Type B pancreatic cell (in vitro differentiated cells): ENCODE results near the gene SH3RF3. TPM values are rescaled to one million over a fixed set of nuclear protein-coding genes. Genes with fewer than 3 reads are reported as not detected.
A peak's percentile ranks its signal among the peaks of the same experiment; 100 is the strongest.

Experiments used
- DNase-seq: peaks from one replicate; pipeline ENCODE4 v3.0.0; 2021; ENCODE audit warnings: mixed read lengths; ENCODE audit not compliant: unreplicated experiment; ENCODE audit errors: extremely low spot score
- H3K27ac Mint-ChIP-seq: 2 replicates; pipeline ENCODE4 v1.8.0; 2021; ENCODE audit warnings: mild to moderate bottlenecking, mixed read lengths
- H3K27me3 Mint-ChIP-seq: 2 replicates; pipeline ENCODE4 v1.8.0; 2021; ENCODE audit warnings: mixed read lengths
- H3K36me3 Mint-ChIP-seq: 2 replicates; pipeline ENCODE4 v1.8.0; 2021; ENCODE audit warnings: mixed read lengths
- H3K4me1 Mint-ChIP-seq: one replicate; pipeline ENCODE4 v1.8.0; 2021; ENCODE audit warnings: mixed read lengths; ENCODE audit not compliant: unreplicated experiment
- H3K4me3 Mint-ChIP-seq: 2 replicates; pipeline ENCODE4 v1.8.0; 2021; ENCODE audit warnings: mild to moderate bottlenecking, mixed read lengths
- H3K9me3 Mint-ChIP-seq: 2 replicates; pipeline ENCODE4 v1.8.0; 2021; ENCODE audit warnings: mixed read lengths
- total RNA-seq: library from RNA; stranded (reverse); gene quantifications from 2 replicates; pipeline ENCODE4 v1.2.1, GENCODE V29; 2021; ENCODE audit warnings: low replicate concordance
- TF ChIP-seq, protein P1 (sequence below): fragments of 200-600 bp; sonication (generic); conservative IDR thresholded peaks from 2 replicates; pipeline ENCODE4 v1.5.0; 2021; ENCODE audit warnings: antibody characterized with exemption, mild to moderate bottlenecking

SH3RF3 gene
- total RNA-seq, 1 donor from 2014 or later = 13.9 TPM

DNA sequence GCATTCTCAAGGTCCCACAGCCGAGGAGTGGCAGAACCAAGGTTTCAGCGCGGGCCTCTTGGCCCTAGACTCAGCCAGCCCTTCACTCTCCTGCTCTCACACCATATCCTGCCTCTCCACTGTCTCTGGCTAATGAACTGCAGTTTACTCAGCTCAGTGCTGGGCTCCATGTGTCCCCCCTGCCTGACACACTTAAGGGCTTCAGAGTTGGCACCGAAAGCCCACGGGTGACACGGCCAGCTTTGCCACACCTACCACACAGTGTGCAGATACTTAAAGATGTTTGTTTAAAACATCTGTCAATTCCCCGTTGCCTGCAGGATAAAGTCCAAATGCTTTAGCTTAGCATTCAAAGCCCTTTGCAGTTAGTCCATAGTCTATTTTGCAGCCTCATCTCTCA is 243.6 kb downstream of the SH3RF3 start:
- TF ChIP-seq, protein P1, sequence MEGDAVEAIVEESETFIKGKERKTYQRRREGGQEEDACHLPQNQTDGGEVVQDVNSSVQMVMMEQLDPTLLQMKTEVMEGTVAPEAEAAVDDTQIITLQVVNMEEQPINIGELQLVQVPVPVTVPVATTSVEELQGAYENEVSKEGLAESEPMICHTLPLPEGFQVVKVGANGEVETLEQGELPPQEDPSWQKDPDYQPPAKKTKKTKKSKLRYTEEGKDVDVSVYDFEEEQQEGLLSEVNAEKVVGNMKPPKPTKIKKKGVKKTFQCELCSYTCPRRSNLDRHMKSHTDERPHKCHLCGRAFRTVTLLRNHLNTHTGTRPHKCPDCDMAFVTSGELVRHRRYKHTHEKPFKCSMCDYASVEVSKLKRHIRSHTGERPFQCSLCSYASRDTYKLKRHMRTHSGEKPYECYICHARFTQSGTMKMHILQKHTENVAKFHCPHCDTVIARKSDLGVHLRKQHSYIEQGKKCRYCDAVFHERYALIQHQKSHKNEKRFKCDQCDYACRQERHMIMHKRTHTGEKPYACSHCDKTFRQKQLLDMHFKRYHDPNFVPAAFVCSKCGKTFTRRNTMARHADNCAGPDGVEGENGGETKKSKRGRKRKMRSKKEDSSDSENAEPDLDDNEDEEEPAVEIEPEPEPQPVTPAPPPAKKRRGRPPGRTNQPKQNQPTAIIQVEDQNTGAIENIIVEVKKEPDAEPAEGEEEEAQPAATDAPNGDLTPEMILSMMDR = no peak
- Mint-ChIP-seq H3K9me3 (no peaks in the 10 kb centered on the region), H3K27me3 (peaks cover 8% of the 10 kb centered on the region), H3K4me3 (no peak overlapping the region), H3K36me3 (no peaks in the 10 kb centered on the region), H3K27ac (no peak overlapping the region), H3K4me1 (peaks cover 13% of the 10 kb centered on the region)
- DNase-seq = no peak

DNA sequence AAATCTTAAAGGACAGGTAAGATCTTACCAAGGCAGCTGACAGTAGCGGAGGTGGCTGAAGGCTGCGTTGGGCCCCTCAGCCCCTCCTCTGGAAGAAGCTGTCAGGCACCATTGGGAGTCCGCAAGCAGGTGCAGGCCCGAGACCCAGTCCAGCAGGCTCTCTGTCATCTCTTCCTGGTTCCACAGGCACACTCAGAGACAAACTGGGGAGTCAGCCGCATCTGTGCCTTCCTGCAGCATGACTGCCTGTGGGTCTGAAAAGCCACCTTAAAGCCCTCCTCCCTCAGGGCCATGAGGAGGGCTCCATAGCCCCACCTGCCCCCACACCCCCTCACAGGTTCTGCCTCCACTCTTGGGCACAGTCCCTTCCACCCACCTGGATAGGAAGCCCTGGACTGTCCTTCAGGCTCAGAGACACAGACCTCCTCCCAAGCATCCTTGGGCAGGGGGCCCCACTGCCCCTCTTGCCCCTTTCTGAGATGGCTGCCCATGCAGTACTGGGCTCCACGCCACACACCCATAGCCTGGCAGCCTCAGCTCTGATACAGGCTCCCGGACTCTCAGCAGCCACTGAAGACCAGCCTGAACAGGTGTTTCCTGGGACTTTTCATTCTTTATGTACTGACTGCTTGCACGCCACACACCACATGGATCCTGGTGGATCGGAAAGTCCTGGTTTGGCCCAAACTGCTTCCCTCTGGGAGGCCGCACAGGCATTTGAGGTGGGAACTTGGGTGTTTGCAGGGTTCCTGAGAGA is 245.0 kb downstream of the SH3RF3 start:
- H3K4me3 Mint-ChIP-seq = no peak overlapping the region
- no peaks in the 10 kb centered on the region for H3K36me3 Mint-ChIP-seq
- peaks cover 7% of the 10 kb centered on the region for H3K4me1 Mint-ChIP-seq
- peaks cover 11% of the 10 kb centered on the region for H3K27me3 Mint-ChIP-seq
- no peaks in the 10 kb centered on the region for H3K9me3 Mint-ChIP-seq
- H3K27ac Mint-ChIP-seq = no peak overlapping the region
- peak; percentile 59 for DNase-seq
- TF ChIP-seq, protein P1 = no peak

DNA sequence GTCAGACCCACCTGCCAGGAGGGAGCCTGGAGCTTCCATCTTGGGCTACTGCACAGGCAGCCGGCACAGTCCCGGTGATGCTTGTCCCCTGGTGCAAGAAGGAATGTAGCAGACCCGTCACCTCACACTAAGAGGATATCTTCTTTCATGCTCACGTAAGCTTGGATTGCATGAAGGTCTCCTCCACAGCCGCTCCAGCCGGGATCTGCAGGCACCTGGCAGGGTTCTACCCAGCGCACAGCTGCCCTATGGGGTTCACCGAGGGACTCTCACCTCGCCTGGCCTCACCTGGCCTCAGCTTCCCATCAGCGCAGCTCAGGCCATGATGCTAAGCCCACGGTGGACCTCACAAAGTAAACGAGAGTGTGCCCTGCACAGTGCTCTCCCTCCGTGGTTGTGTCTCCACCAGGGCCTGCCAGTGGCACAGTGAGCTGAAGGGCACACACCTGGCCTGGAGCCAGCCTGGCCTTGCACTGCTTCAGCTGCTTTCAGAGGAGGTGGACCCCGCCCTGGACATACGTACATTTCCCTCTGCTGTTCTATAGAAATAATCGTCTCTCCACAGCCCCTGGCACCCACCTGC is 245.6 kb downstream of the SH3RF3 start:
- Mint-ChIP-seq H3K4me3 (no peak overlapping the region), H3K36me3 (no peaks in the 10 kb centered on the region), H3K4me1 (peaks cover 7% of the 10 kb centered on the region), H3K9me3 (no peaks in the 10 kb centered on the region), H3K27ac (no peak overlapping the region), H3K27me3 (peaks cover 11% of the 10 kb centered on the region)
- peak; percentile 39 for DNase-seq
- TF ChIP-seq, protein P1 = no peak

DNA sequence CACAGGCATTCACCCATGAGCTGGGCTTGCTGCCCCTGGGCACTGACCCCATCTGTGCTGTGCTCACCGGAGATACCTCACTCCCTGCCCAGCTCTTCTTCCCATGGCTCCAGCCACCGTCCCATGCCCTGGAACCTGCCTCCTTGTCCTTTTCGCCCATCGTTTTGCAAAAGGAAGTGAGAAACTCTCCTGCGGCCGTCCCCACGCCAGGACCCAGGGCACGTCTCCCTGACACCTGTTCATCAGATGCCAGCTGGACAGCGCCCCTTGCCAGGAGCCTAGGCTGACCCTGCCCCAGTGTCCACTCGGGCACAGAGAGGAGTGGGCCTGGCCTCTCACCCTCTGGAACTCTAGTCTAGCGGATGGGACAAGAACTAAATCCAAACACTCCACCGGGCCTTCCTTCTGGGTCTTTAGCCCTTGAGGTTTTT is 246.1 kb downstream of the SH3RF3 start:
- Mint-ChIP-seq H3K4me1 (peaks cover 7% of the 10 kb centered on the region), H3K9me3 (no peaks in the 10 kb centered on the region), H3K27ac (no peak overlapping the region), H3K27me3 (peaks cover 15% of the 10 kb centered on the region), H3K4me3 (no peak overlapping the region), H3K36me3 (no peaks in the 10 kb centered on the region)
- peak; percentile 65 for DNase-seq
- TF ChIP-seq, protein P1 = no peak

DNA sequence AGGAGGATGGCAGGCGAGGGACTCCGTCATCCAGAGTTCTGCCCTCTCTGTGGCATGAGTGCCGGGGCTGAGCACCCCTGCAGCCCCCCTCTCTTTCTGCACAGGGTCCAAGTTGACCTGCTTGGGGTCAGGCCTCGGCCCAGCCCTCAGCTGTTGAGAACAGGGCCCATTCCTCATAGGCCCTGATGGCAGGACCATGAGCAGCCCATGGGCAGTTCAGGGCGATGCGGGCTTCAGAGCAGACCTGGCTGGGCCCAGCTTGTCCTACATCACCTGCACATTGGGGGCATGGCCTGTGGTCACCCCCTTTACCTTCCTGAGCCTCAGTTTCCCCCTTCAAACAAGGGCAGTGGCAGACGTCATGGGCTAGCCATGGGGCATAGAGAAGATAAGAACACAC is 246.7 kb downstream of the SH3RF3 start:
- H3K36me3 Mint-ChIP-seq = no peaks in the 10 kb centered on the region
- no peak overlapping the region for H3K27ac Mint-ChIP-seq
- no peaks in the 10 kb centered on the region for H3K9me3 Mint-ChIP-seq
- peak; percentile 49 for DNase-seq
- no peak overlapping the region for H3K4me3 Mint-ChIP-seq
- TF ChIP-seq, protein P1 = no peak
- H3K4me1 Mint-ChIP-seq = peaks cover 2% of the 10 kb centered on the region
- peaks cover 12% of the 10 kb centered on the region for H3K27me3 Mint-ChIP-seq
